ENCODE data around the gene CNGB1. TPM values are rescaled to one million over a fixed set of nuclear protein-coding genes. Genes with fewer than 3 reads are reported as not detected.
A peak's percentile ranks its signal among the peaks of the same experiment; 100 is the strongest.
"Not testable (repeated sequence)": the region's sequence is repeated elsewhere in the genome, so short reads cannot be mapped to it uniquely, and the experiment has no call there.

The CNGB1 gene
- total RNA-seq, 2 donors from 2014 or later, result not detected

- DNase-seq (ENCODE audit: low spot score) (no peak), ATAC-seq (no peak)
- Mint-ChIP-seq H3K4me3 (no peak overlapping the region), H3K27me3 (no peaks in the 10 kb centered on the region), H3K36me3 (no peaks in the 10 kb centered on the region), H3K27ac (no peak overlapping the region), H3K4me1 (ENCODE audit: low read depth in 2 of 2) (peaks cover 16 to 27% of the 10 kb centered on the region in 2 donors), H3K9me3 (no peaks in the 10 kb centered on the region)
Observed at GRCh38 chr16:57993438-57993837, 22.5 kb upstream of the CNGB1 start.

GRCh38 chr16:57992084-57992483, 21.2 kb upstream of the CNGB1 start:
- Mint-ChIP-seq H3K27ac (no peak overlapping the region), H3K4me3 (no peak overlapping the region), H3K4me1 (ENCODE audit: low read depth in 2 of 2) (peaks cover 7 to 21% of the 10 kb centered on the region in 2 donors), H3K9me3 (no peaks in the 10 kb centered on the region), H3K36me3 (no peaks in the 10 kb centered on the region), H3K27me3 (no peaks in the 10 kb centered on the region)
- DNase-seq (ENCODE audit: low spot score), result no peak
- ATAC-seq, result no peak

- H3K27me3 Mint-ChIP-seq, result no peaks in the 10 kb centered on the region
- DNase-seq (ENCODE audit: low spot score) (peak; percentile 20), ATAC-seq (no peak)
- no peaks in the 10 kb centered on the region for H3K9me3 Mint-ChIP-seq
- no peaks in the 10 kb centered on the region for H3K36me3 Mint-ChIP-seq
- H3K4me3 Mint-ChIP-seq, result no peak overlapping the region
- peaks cover 7 to 19% of the 10 kb centered on the region in 2 donors for H3K4me1 Mint-ChIP-seq (ENCODE audit: low read depth in 2 of 2)
- no peak overlapping the region for H3K27ac Mint-ChIP-seq
Observed at GRCh38 chr16:57991551-57992059, 20.7 kb upstream of the CNGB1 start.

GRCh38 chr16:57988929-57989328, 18.0 kb upstream of the CNGB1 start:
- no peaks in the 10 kb centered on the region for H3K27me3 Mint-ChIP-seq
- no peak for ATAC-seq
- DNase-seq (ENCODE audit: low spot score), result peak; percentile 26
- no peaks in the 10 kb centered on the region for H3K9me3 Mint-ChIP-seq
- H3K36me3 Mint-ChIP-seq, result no peaks in the 10 kb centered on the region
- H3K4me1 Mint-ChIP-seq (ENCODE audit: low read depth in 2 of 2), result peaks cover 0 to 19% of the 10 kb centered on the region in 2 donors
- H3K4me3 Mint-ChIP-seq, result no peak overlapping the region
- H3K27ac Mint-ChIP-seq, result no peak overlapping the region

- Mint-ChIP-seq H3K4me1 (ENCODE audit: low read depth in 2 of 2) (peaks cover 0 to 16% of the 10 kb centered on the region in 2 donors), H3K27ac (no peak overlapping the region), H3K36me3 (no peaks in the 10 kb centered on the region), H3K9me3 (no peaks in the 10 kb centered on the region), H3K4me3 (no peak overlapping the region), H3K27me3 (no peaks in the 10 kb centered on the region)
- DNase-seq (ENCODE audit: low spot score), result peak; percentile 22
- ATAC-seq, result no peak
Observed at GRCh38 chr16:57987441-57988177, 16.7 kb upstream of the CNGB1 start.

GRCh38 chr16:57986196-57986595, 15.3 kb upstream of the CNGB1 start:
- H3K27me3 Mint-ChIP-seq, result no peaks in the 10 kb centered on the region
- no peaks in the 10 kb centered on the region for H3K36me3 Mint-ChIP-seq
- no peak for ATAC-seq
- H3K4me3 Mint-ChIP-seq, result peak overlapping the region; percentile 17
- peak; percentile 47 for DNase-seq (ENCODE audit: low spot score)
- no peak overlapping the region for H3K27ac Mint-ChIP-seq
- peaks cover 0 to 13% of the 10 kb centered on the region in 2 donors for H3K4me1 Mint-ChIP-seq (ENCODE audit: low read depth in 2 of 2)
- H3K9me3 Mint-ChIP-seq, result no peaks in the 10 kb centered on the region

GRCh38 chr16:57985204-57986181, 14.6 kb upstream of the CNGB1 start:
- peak; percentile 37 for DNase-seq (ENCODE audit: low spot score)
- no peaks in the 10 kb centered on the region for H3K36me3 Mint-ChIP-seq
- peaks cover 0 to 10% of the 10 kb centered on the region in 2 donors for H3K4me1 Mint-ChIP-seq (ENCODE audit: low read depth in 2 of 2)
- H3K9me3 Mint-ChIP-seq, result no peaks in the 10 kb centered on the region
- H3K4me3 Mint-ChIP-seq, result peak overlapping the region; percentile 85
- peak overlapping the region in 1 of 2 donors; percentile 43 for H3K27ac Mint-ChIP-seq
- no peaks in the 10 kb centered on the region for H3K27me3 Mint-ChIP-seq
- peak; percentile 67 to 75 for ATAC-seq

GRCh38 chr16:57984443-57985203, 13.7 kb upstream of the CNGB1 start:
- Mint-ChIP-seq H3K36me3 (no peaks in the 10 kb centered on the region), H3K27me3 (no peaks in the 10 kb centered on the region), H3K27ac (peak overlapping the region in 1 of 2 donors; percentile 43), H3K9me3 (no peaks in the 10 kb centered on the region), H3K4me3 (peak overlapping the region; percentile 85), H3K4me1 (ENCODE audit: low read depth in 2 of 2) (peaks cover 0 to 9% of the 10 kb centered on the region in 2 donors)
- DNase-seq (ENCODE audit: low spot score) (peak; percentile 93), ATAC-seq (peak; percentile 98 to 99)

- Mint-ChIP-seq H3K36me3 (no peaks in the 10 kb centered on the region), H3K27me3 (no peaks in the 10 kb centered on the region), H3K4me3 (no peak overlapping the region), H3K27ac (no peak overlapping the region), H3K4me1 (ENCODE audit: low read depth in 2 of 2) (peaks cover 0 to 5% of the 10 kb centered on the region in 2 donors), H3K9me3 (no peaks in the 10 kb centered on the region)
- peak; percentile 41 for DNase-seq (ENCODE audit: low spot score)
- no peak for ATAC-seq
Observed at GRCh38 chr16:57982385-57982784, 11.5 kb upstream of the CNGB1 start.

GRCh38 chr16:57981636-57982035, 10.7 kb upstream of the CNGB1 start:
- Mint-ChIP-seq H3K36me3 (no peaks in the 10 kb centered on the region), H3K27me3 (no peaks in the 10 kb centered on the region), H3K4me1 (ENCODE audit: low read depth in 2 of 2) (peaks cover 0 to 5% of the 10 kb centered on the region in 2 donors), H3K4me3 (no peak overlapping the region), H3K9me3 (no peaks in the 10 kb centered on the region), H3K27ac (no peak overlapping the region)
- DNase-seq (ENCODE audit: low spot score) (no peak), ATAC-seq (no peak)

GRCh38 chr16:57979006-57979585, 8.2 kb upstream of the CNGB1 start:
- DNase-seq (ENCODE audit: low spot score) (no peak), ATAC-seq (no peak)
- Mint-ChIP-seq H3K9me3 (no peaks in the 10 kb centered on the region), H3K27me3 (no peaks in the 10 kb centered on the region), H3K4me1 (ENCODE audit: low read depth in 2 of 2) (no peaks in the 10 kb centered on the region), H3K4me3 (no peak overlapping the region), H3K36me3 (no peaks in the 10 kb centered on the region), H3K27ac (no peak overlapping the region)

- H3K36me3 Mint-ChIP-seq; H3K4me3 Mint-ChIP-seq; H3K9me3 Mint-ChIP-seq; H3K27ac Mint-ChIP-seq; DNase-seq (ENCODE audit: low spot score); H3K27me3 Mint-ChIP-seq; ATAC-seq; H3K4me1 Mint-ChIP-seq (ENCODE audit: low read depth in 2 of 2): not testable (repeated sequence)
Observed at GRCh38 chr16:57978070-57978465, 7.1 kb upstream of the CNGB1 start.

Measured in natural killer cell treated with Interleukin-12 subunit alpha and Interleukin-12 subunit beta and Interleukin-15 and Interleukin-18, amount 100 ng/mL, for 72 hours (primary cell).